B cell (primary cell): ENCODE data around the gene TPST1. TPM values are rescaled to one million over a fixed set of nuclear protein-coding genes. Genes with fewer than 3 reads are reported as not detected.

ENCODE experiments used
- ATAC-seq: fragments of 200-7000 bp; cut with Tn5 transposase; one replicate; pipeline ENCODE4 v1.10.0; 2021; ENCODE audit warnings: low read depth, mild to moderate bottlenecking, moderate number of reproducible peaks, moderate library complexity
- CTCF ChIA-PET: fragments of 350-600 bp; sonication (Branson Sonifier 250); formaldehyde crosslinking; loops from one replicate; lab custom pipeline; 2021; ENCODE audit warnings: antibody characterized with exemption, inconsistent platforms; lab: Charles Lee
- POLR2A ChIA-PET: fragments of 350-600 bp; sonication (Branson Sonifier 250); formaldehyde crosslinking; loops from one replicate; lab custom pipeline; 2021; ENCODE audit warnings: antibody characterized with exemption; lab: Charles Lee
- DNase-seq: peaks from one replicate; pipeline ENCODE4 v3.0.0; 2013
- H2AFZ ChIP-seq: 2 replicates; pipeline ENCODE4 v1.6.1; 2012; ENCODE audit warnings: mild to moderate bottlenecking, low read depth, low read length; ENCODE audit not compliant: insufficient read depth, poor library complexity, severe bottlenecking
- H3K27ac ChIP-seq, 2 donors: 1 replicate in 1 of 2; 2 replicates in 1 of 2; pipeline ENCODE4 v1.5.1; 2012 to 2013; ENCODE audit warnings: low read length in 2 of 2, mild to moderate bottlenecking in 2 of 2, moderate library complexity in 1 of 2
- H3K27me3 ChIP-seq, 4 experiments: fragments of 200-600 bp in 1 of 4; sonication (generic) in 1 of 4; replicated peaks in 1 of 4; 1 replicate in 2 of 4; 2 replicates in 2 of 4; pipeline versions ENCODE4 v1.6.1 to v1.7.0; 2013 to 2016; ENCODE audit warnings: low read length in 3 of 4, mild to moderate bottlenecking in 2 of 4, mixed read lengths in 1 of 4, moderate library complexity in 1 of 4; ENCODE audit not compliant: insufficient read depth in 4 of 4, control insufficient read depth in 3 of 4; ENCODE audit errors: control extremely low read depth in 1 of 4
- H3K36me3 ChIP-seq, 2 experiments: replicated peaks in 1 of 2; 1 replicate in 1 of 2; 2 replicates in 1 of 2; pipeline versions ENCODE4 v1.6.1 to v1.7.1; 2013; ENCODE audit warnings: low read length in 1 of 2; ENCODE audit not compliant: insufficient read depth in 2 of 2, control insufficient read depth in 1 of 2; ENCODE audit errors: control extremely low read depth in 1 of 2, extremely low read depth in 1 of 2
- H3K4me1 ChIP-seq, 2 donors: fragments of 200-600 bp in 1 of 2; sonication (generic) in 1 of 2; 1 replicate in 1 of 2; 2 replicates in 1 of 2; pipeline versions ENCODE4 v1.5.1 to v1.6.1; 2013 to 2017; ENCODE audit warnings: low read length in 2 of 2; ENCODE audit not compliant: control insufficient read depth in 2 of 2, insufficient read depth in 2 of 2
- H3K4me2 ChIP-seq: replicated peaks from 2 replicates; pipeline ENCODE3; 2012; ENCODE audit warnings: mild to moderate bottlenecking, low read depth, low read length; ENCODE audit not compliant: poor library complexity, severe bottlenecking
- H3K4me3 ChIP-seq, 5 experiments: fragments of 200-600 bp in 1 of 5; sonication (generic) in 1 of 5; 1 replicate in 3 of 5; 2 replicates in 2 of 5; pipeline versions ENCODE4 v1.5.1 to v1.7.0; 2011 to 2016; ENCODE audit warnings: low read length in 4 of 5, mild to moderate bottlenecking in 4 of 5, low read depth in 2 of 5, control low read depth in 1 of 5, moderate library complexity in 1 of 5; ENCODE audit not compliant: insufficient read depth in 1 of 5; ENCODE audit errors: control extremely low read depth in 1 of 5, extremely low read depth in 1 of 5
- H3K79me2 ChIP-seq: fragments of 200-600 bp; sonication (generic); one replicate; pipeline ENCODE4 v1.6.0; 2016; ENCODE audit warnings: low read length; ENCODE audit not compliant: control insufficient read depth, insufficient read depth
- H3K9ac ChIP-seq: fragments of 200-600 bp; sonication (generic); 2 replicates; pipeline ENCODE4 v1.6.1; 2017; ENCODE audit warnings: mild to moderate bottlenecking, low read length, moderate library complexity
- H3K9me3 ChIP-seq, 3 donors: one replicate each; pipeline versions ENCODE4 v1.6.1 to v1.7.1; 2013; ENCODE audit warnings: low read length in 2 of 3; ENCODE audit not compliant: control insufficient read depth in 2 of 3, insufficient read depth in 1 of 3; ENCODE audit errors: control extremely low read depth in 1 of 3
- H4K20me1 ChIP-seq: 2 replicates; pipeline ENCODE4 v1.6.0; 2012; ENCODE audit warnings: mild to moderate bottlenecking, low read length; ENCODE audit not compliant: insufficient read depth, control insufficient read depth, poor library complexity, severe bottlenecking
- H3K27ac Mint-ChIP-seq: one replicate; pipeline ENCODE4 v1.8.0; 2021; ENCODE audit warnings: mixed read lengths
- H3K27me3 Mint-ChIP-seq: one replicate; pipeline ENCODE4 v1.8.0; 2021; ENCODE audit warnings: mixed read lengths
- H3K4me1 Mint-ChIP-seq: one replicate; pipeline ENCODE4 v1.8.0; 2021; ENCODE audit warnings: mixed read lengths
- H3K4me3 Mint-ChIP-seq: one replicate; pipeline ENCODE4 v1.8.0; 2021; ENCODE audit warnings: mixed read lengths
- H3K9me3 Mint-ChIP-seq: one replicate; pipeline ENCODE4 v1.8.0; 2022; ENCODE audit warnings: mixed read lengths; ENCODE audit not compliant: insufficient read depth
- EZH2 ChIP-seq: IDR thresholded peaks from 2 replicates; pipeline ENCODE4 v1.6.1; 2012; ENCODE audit warnings: borderline replicate concordance, low read depth, mild to moderate bottlenecking, moderate library complexity, low read length; ENCODE audit not compliant: insufficient read depth, poor library complexity, severe bottlenecking
- WGBS: methylation state at CpG from one replicate; pipeline ENCODE4 v1.1.5; 2013; ENCODE audit warnings: missing lambda C conversion rate; ENCODE audit not compliant: insufficient coverage; 5-methylcytosine and 5-hydroxymethylcytosine counted together
- intact Hi-C: fragments of 100-400 bp; cut with micrococcal nuclease; formaldehyde crosslinking; loops from one replicate; pipeline ENCODE4 v1.10.0; 2022
- polyA plus RNA-seq: library from polyadenylated mRNA; depleted of rRNA; stranded (reverse); fragments of >200 nt; gene quantifications from 2 replicates; pipeline ENCODE4 v1.2.3, GENCODE V29; 2012
- total RNA-seq, 2 donors: library from RNA; stranded (reverse); fragments of 120-200 nt in 1 of 2; gene quantifications; 1 replicate in 1 of 2; 2 replicates in 1 of 2; pipeline versions ENCODE4 v1.2.3 to v1.2.4, GENCODE V29; 2013 to 2022
- TF ChIP-seq, protein P1 (sequence below): fragments of 200-600 bp; IDR thresholded peaks from one replicate; pipeline ENCODE4 v1.8.0; 2022; ENCODE audit warnings: antibody characterized with exemption, mild to moderate bottlenecking

Gene TPST1
- total and polyA plus RNA-seq, 2 donors (not counting 1 experiment from before 2014, with no cell fraction given): 13.0 to 17.0 TPM

DNA sequence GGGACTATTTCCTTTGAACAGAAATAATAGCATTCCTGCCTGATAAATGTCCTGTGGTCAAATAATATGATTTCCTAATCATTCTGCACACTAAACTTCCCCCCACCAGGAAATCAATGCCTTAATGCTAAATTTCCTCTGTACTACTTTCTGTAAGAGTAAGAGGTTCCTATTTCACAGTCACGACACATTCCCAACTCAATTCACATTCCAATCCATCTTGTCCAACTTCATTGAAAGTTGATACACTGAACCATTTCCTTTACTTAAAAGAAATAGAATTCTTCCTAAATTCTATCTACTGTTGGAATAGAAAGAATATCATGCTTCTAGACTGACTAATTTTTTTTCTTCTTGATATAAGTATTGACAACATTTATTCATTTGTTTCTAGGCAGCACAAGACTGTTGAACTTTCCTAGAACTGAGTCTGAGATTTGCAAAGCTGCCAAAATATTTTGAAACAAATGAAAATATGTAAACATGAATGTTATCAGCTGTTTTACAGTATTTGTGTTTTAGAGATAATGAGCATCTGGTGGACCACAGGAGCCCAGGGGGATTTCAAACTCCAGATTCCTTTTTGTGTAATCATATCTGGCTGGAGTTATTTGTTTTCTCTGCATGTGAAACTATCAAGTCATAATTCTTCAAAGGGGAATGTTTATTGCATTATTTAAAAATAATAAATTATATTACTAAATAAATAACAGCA is 121.5 kb downstream of the TPST1 start:
- H3K4me3 ChIP-seq: no peak overlapping the region
- H3K9me3 ChIP-seq: peaks cover 0 to 2% (median 0%) of the 10 kb centered on the region in 3 donors
- H3K4me3 Mint-ChIP-seq: no peak overlapping the region
- no peaks in the 10 kb centered on the region for H3K4me1 ChIP-seq
- no peak overlapping the region for H3K9ac ChIP-seq
- peaks cover 2% of the 10 kb centered on the region for H3K4me1 Mint-ChIP-seq
- ChIA-PET CTCF (no interaction called here), POLR2A (no interaction called here)
- no peaks in the 10 kb centered on the region for H3K27me3 Mint-ChIP-seq
- TF ChIP-seq, protein P1, sequence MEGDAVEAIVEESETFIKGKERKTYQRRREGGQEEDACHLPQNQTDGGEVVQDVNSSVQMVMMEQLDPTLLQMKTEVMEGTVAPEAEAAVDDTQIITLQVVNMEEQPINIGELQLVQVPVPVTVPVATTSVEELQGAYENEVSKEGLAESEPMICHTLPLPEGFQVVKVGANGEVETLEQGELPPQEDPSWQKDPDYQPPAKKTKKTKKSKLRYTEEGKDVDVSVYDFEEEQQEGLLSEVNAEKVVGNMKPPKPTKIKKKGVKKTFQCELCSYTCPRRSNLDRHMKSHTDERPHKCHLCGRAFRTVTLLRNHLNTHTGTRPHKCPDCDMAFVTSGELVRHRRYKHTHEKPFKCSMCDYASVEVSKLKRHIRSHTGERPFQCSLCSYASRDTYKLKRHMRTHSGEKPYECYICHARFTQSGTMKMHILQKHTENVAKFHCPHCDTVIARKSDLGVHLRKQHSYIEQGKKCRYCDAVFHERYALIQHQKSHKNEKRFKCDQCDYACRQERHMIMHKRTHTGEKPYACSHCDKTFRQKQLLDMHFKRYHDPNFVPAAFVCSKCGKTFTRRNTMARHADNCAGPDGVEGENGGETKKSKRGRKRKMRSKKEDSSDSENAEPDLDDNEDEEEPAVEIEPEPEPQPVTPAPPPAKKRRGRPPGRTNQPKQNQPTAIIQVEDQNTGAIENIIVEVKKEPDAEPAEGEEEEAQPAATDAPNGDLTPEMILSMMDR: no peak
- no peak overlapping the region for H3K4me2 ChIP-seq
- WGBS: no CpG with 5 or more reads among the region's 1 CpG
- peaks cover 4% of the 10 kb centered on the region for H3K9me3 Mint-ChIP-seq
- peaks cover 3% of the 10 kb centered on the region for H3K79me2 ChIP-seq
- intact Hi-C loops: no loop called here
- ATAC-seq (no peak), DNase-seq (no peak)
- no peaks in the 10 kb centered on the region for H3K36me3 ChIP-seq
- H3K27ac Mint-ChIP-seq: no peak overlapping the region
- no peak overlapping the region for H3K27ac ChIP-seq
- H2AFZ ChIP-seq: no peak overlapping the region
- H4K20me1 ChIP-seq: peaks cover 5% of the 10 kb centered on the region
- H3K27me3 ChIP-seq: no peaks in the 10 kb centered on the region

GRCh38 chr7:66330961-66331360 is 125.8 kb downstream of the TPST1 start:
- H3K4me2 ChIP-seq: no peak overlapping the region
- H2AFZ ChIP-seq: no peak overlapping the region
- H3K9me3 ChIP-seq: peaks cover 0 to 14% (median 4%) of the 10 kb centered on the region in 3 donors
- ChIA-PET CTCF (no interaction called here), POLR2A (no interaction called here)
- Mint-ChIP-seq H3K9me3 (peaks cover 5% of the 10 kb centered on the region), H3K4me3 (no peak overlapping the region), H3K27ac (no peak overlapping the region), H3K27me3 (no peaks in the 10 kb centered on the region), H3K4me1 (no peaks in the 10 kb centered on the region)
- H3K27me3 ChIP-seq: no peaks in the 10 kb centered on the region
- ATAC-seq (no peak), DNase-seq (no peak)
- H3K9ac ChIP-seq: no peak overlapping the region
- intact Hi-C loops: no loop called here
- no peaks in the 10 kb centered on the region for H3K4me1 ChIP-seq
- peaks cover 3% of the 10 kb centered on the region for H4K20me1 ChIP-seq
- WGBS: 100% methylated on average over 1 of the region's 1 CpG
- no peak overlapping the region for H3K27ac ChIP-seq
- H3K36me3 ChIP-seq: no peaks in the 10 kb centered on the region
- no peaks in the 10 kb centered on the region for H3K79me2 ChIP-seq
- TF ChIP-seq, protein P1: no peak
- no peak for TF ChIP-seq EZH2
- no peak overlapping the region for H3K4me3 ChIP-seq
